ENCODE results near the gene CTNNA2. TPM values are rescaled to one million over a fixed set of nuclear protein-coding genes. Genes with fewer than 3 reads are reported as not detected.

The CTNNA2 gene
- total and polyA plus RNA-seq, 9 of the 15 experiments (the other 6 are each of a cell fraction or from before 2014, with no cell fraction given) = 0.03 to 0.40 (median 0.15) TPM

- in situ Hi-C loops (cut with MboI) = no loop called here
- no TSS peak for BruUV-seq (replicated peaks)
- Histone ChIP-seq H4K20me1 (replicated peaks; ENCODE audit: control insufficient read depth, insufficient read depth, low read length) (no peaks in the 10 kb centered on the region), H3K4me1 (replicated peaks in 1 of 2; ENCODE audit: control insufficient read depth in 2 of 2, insufficient read depth in 2 of 2, low read length in 2 of 2) (peaks cover 0 to 4% of the 10 kb centered on the region in 2 experiments; a peak in 2 of 5 replicates), H3K4me3 (no peak overlapping the region), H3K36me3 (ENCODE audit: control insufficient read depth, insufficient read depth, low read length) (no peaks in the 10 kb centered on the region), H3K9ac (ENCODE audit: insufficient read depth in 1 of 2, low read depth in 2 of 2, low read length in 2 of 2) (no peak overlapping the region), H3K9me1 (ENCODE audit: control insufficient read depth, insufficient read depth, low read length) (no peaks in the 10 kb centered on the region), H3K27ac (ENCODE audit: extremely low read depth, low read depth, low read length) (no peak overlapping the region), H3K4me2 (ENCODE audit: insufficient read depth, low read length) (no peak overlapping the region), H3K9me3 (replicated peaks; ENCODE audit: control insufficient read depth, insufficient read depth, low read depth, low read length) (no peaks in the 10 kb centered on the region), H2AFZ (ENCODE audit: low read depth, low read length) (no peak overlapping the region), H3K27me3 (ENCODE audit: control insufficient read depth in 2 of 2, insufficient read depth in 2 of 2, low read length in 2 of 2) (no peaks in the 10 kb centered on the region), H3K79me2 (ENCODE audit: control insufficient read depth, insufficient read depth, low read length) (no peaks in the 10 kb centered on the region)
- ChIA-PET CTCF (ENCODE audit: low intra/inter-chr PET ratio) (no interaction called here), POLR2A (interaction anchor here (0.6 kb wide), 1 partner anchor 11 kb away, joined by 4 read pairs; no protein-coding TSS in a partner anchor)
- DNase-seq (ENCODE audit: extremely low read depth in 1 of 4, low spot score in 3 of 4) (peak; percentile 5 to 61 (median 29)), FAIRE-seq (peak; percentile 74), ATAC-seq (no peak)
- intact Hi-C loops (cut with micrococcal nuclease) = no loop called here
- 13% methylated on average over 16 of the region's 16 CpGs for WGBS (ENCODE audit: insufficient coverage, low coverage, missing lambda C conversion rate)
- TF ChIP-seq ZNF766 (CRISPR knock-in tag; conservative IDR thresholded peaks at IDR 0.05) = 0 out of 2 replicates have a peak, but pooled peaks have one; percentile 28
- TF ChIP-seq REST (IDR thresholded peaks at IDR 0.05; ENCODE audit: borderline replicate concordance) = peak; percentile 97
- peak; percentile 87 for TF ChIP-seq REST (CRISPR knock-in tag; IDR thresholded peaks at IDR 0.05; ENCODE audit: low read depth)
- peak in 1 of 2 experiments; percentile 59 for TF ChIP-seq E2F6 (IDR thresholded peaks at IDR 0.05; ENCODE audit: borderline replicate concordance in 1 of 2, extremely low read depth in 1 of 2, insufficient read depth in 1 of 2, insufficient read length in 1 of 2, low read depth in 1 of 2, low read length in 1 of 2, poor library complexity in 1 of 2, severe bottlenecking in 1 of 2)
- no peak for TF ChIP-seq CBX1 (IDR thresholded peaks at IDR 0.05; ENCODE audit: low read depth)
- peak; percentile 33 to 58; a peak in 3 of 4 replicates for TF ChIP-seq MNT (conservative IDR thresholded peaks at IDR 0.05)
- TF ChIP-seq ZNF175 (CRISPR knock-in tag; IDR thresholded peaks at IDR 0.05; ENCODE audit: low read depth) = no peak
Measured at GRCh38 chr2:79511320-79511951, 1.4 kb upstream of the CTNNA2 start.

Data from K562 (cell line).